Uterus (tissue), 2 donors: ENCODE results near the gene TBCD.

Experiments
- POLR2A ChIP-seq, 2 donors: fragments of 450-650 bp; IDR thresholded peaks; one replicate each; pipeline ENCODE4 v1.6.1; 2016; ENCODE audit warnings: antibody characterized with exemption in 2 of 2, mild to moderate bottlenecking in 1 of 2, moderate library complexity in 1 of 2
- TF ChIP-seq, protein P1 (sequence below), 4 experiments: fragments of 200-600 bp in 2 of 4; fragments of 450-650 bp in 2 of 4; sonication (generic) in 2 of 4; IDR thresholded peaks; one replicate each; pipeline ENCODE4 v1.5.1; 2016 to 2019; ENCODE audit warnings: antibody characterized with exemption in 4 of 4, mild to moderate bottlenecking in 2 of 4, moderate library complexity in 1 of 4

DNA sequence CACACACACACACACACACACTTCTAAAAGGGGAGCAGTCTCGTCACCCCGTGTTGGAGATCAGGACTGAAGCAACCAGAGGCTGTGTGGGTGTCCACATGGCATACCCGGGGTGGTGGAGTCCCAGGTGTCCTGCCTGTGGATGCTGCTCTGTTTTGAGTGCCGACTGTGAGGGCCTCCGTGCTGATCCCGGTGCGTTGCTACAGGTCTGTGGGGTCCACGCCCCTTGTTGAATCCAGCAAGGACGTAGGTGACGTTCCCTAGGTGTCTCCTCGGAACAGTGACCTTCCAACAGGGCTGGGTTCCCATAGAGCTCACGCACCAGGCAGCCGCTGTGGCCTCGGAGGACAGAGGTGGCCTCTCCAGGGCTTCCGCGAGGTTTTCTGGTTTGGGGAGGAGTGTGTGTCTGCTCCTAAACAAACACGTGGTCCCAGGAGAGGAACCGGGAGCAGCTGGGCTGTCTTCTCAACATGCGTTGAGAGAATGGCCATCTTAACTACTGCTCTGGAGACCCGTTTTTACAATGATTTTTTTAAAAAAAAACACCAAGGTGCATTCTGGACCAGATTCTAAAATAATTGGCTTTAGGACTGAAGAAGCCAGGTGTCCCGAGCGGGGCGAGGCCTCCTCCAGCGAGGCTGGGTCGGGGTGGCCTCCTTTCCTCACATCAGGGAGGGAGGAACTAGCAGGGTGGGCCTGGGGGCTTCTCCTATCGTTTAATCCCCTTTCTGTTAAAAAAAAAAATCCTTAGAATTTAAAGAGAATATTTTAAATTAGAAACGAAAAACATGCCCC is 188.6 kb downstream of the TBCD start:
- TF ChIP-seq, protein P1, sequence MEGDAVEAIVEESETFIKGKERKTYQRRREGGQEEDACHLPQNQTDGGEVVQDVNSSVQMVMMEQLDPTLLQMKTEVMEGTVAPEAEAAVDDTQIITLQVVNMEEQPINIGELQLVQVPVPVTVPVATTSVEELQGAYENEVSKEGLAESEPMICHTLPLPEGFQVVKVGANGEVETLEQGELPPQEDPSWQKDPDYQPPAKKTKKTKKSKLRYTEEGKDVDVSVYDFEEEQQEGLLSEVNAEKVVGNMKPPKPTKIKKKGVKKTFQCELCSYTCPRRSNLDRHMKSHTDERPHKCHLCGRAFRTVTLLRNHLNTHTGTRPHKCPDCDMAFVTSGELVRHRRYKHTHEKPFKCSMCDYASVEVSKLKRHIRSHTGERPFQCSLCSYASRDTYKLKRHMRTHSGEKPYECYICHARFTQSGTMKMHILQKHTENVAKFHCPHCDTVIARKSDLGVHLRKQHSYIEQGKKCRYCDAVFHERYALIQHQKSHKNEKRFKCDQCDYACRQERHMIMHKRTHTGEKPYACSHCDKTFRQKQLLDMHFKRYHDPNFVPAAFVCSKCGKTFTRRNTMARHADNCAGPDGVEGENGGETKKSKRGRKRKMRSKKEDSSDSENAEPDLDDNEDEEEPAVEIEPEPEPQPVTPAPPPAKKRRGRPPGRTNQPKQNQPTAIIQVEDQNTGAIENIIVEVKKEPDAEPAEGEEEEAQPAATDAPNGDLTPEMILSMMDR (IDR thresholded peaks at IDR 0.05), result no peak
- no peak for TF ChIP-seq POLR2A (IDR thresholded peaks at IDR 0.05)
